ENCODE measurements around the gene SLC66A3. TPM values are rescaled to one million over a fixed set of nuclear protein-coding genes. Genes with fewer than 3 reads are reported as not detected.

Gene SLC66A3
- total and polyA plus RNA-seq, 4 donors: 6.7 to 17.6 (median 9.3) TPM

- Histone ChIP-seq H3K4me3 (ENCODE audit: low read depth in 1 of 3, low read length in 3 of 3) (no peak overlapping the region), H3K9ac (ENCODE audit: low read depth in 1 of 2, low read length in 2 of 2) (no peak overlapping the region), H3K36me3 (ENCODE audit: control insufficient read depth in 4 of 4, insufficient read depth in 3 of 4, low read depth in 1 of 4, low read length in 3 of 4) (no peaks in the 10 kb centered on the region), H3K4me1 (ENCODE audit: control insufficient read depth in 4 of 4, insufficient read depth in 4 of 4, low read length in 3 of 4) (peaks cover 0 to 15% (median 12%) of the 10 kb centered on the region in 4 donors), H3K27ac (ENCODE audit: low read depth in 1 of 2, low read length in 2 of 2) (no peak overlapping the region), H3K9me3 (ENCODE audit: control insufficient read depth in 4 of 4, low read length in 3 of 4) (no peaks in the 10 kb centered on the region), H3K27me3 (ENCODE audit: control insufficient read depth in 4 of 4, insufficient read depth in 4 of 4, low read length in 3 of 4) (no peaks in the 10 kb centered on the region)
- DNase-seq (ENCODE audit: low spot score): no peak
- 94% methylated on average over 13 of the region's 13 CpGs for WGBS
- TF ChIP-seq FOXA2 (IDR thresholded peaks at IDR 0.05): no peak
- TF ChIP-seq FOXA1 (IDR thresholded peaks at IDR 0.05): no peak
- TF ChIP-seq TAF1 (conservative IDR thresholded peaks at IDR 0.05): no peak
- TF ChIP-seq, protein P1, sequence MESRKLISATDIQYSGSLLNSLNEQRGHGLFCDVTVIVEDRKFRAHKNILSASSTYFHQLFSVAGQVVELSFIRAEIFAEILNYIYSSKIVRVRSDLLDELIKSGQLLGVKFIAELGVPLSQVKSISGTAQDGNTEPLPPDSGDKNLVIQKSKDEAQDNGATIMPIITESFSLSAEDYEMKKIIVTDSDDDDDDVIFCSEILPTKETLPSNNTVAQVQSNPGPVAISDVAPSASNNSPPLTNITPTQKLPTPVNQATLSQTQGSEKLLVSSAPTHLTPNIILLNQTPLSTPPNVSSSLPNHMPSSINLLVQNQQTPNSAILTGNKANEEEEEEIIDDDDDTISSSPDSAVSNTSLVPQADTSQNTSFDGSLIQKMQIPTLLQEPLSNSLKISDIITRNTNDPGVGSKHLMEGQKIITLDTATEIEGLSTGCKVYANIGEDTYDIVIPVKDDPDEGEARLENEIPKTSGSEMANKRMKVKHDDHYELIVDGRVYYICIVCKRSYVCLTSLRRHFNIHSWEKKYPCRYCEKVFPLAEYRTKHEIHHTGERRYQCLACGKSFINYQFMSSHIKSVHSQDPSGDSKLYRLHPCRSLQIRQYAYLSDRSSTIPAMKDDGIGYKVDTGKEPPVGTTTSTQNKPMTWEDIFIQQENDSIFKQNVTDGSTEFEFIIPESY (IDR thresholded peaks at IDR 0.05): no peak
- no peak for TF ChIP-seq HNF4A (conservative IDR thresholded peaks at IDR 0.05)
- TF ChIP-seq, protein P2, sequence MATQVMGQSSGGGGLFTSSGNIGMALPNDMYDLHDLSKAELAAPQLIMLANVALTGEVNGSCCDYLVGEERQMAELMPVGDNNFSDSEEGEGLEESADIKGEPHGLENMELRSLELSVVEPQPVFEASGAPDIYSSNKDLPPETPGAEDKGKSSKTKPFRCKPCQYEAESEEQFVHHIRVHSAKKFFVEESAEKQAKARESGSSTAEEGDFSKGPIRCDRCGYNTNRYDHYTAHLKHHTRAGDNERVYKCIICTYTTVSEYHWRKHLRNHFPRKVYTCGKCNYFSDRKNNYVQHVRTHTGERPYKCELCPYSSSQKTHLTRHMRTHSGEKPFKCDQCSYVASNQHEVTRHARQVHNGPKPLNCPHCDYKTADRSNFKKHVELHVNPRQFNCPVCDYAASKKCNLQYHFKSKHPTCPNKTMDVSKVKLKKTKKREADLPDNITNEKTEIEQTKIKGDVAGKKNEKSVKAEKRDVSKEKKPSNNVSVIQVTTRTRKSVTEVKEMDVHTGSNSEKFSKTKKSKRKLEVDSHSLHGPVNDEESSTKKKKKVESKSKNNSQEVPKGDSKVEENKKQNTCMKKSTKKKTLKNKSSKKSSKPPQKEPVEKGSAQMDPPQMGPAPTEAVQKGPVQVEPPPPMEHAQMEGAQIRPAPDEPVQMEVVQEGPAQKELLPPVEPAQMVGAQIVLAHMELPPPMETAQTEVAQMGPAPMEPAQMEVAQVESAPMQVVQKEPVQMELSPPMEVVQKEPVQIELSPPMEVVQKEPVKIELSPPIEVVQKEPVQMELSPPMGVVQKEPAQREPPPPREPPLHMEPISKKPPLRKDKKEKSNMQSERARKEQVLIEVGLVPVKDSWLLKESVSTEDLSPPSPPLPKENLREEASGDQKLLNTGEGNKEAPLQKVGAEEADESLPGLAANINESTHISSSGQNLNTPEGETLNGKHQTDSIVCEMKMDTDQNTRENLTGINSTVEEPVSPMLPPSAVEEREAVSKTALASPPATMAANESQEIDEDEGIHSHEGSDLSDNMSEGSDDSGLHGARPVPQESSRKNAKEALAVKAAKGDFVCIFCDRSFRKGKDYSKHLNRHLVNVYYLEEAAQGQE (IDR thresholded peaks at IDR 0.05): no peak
- TF ChIP-seq, protein P3, sequence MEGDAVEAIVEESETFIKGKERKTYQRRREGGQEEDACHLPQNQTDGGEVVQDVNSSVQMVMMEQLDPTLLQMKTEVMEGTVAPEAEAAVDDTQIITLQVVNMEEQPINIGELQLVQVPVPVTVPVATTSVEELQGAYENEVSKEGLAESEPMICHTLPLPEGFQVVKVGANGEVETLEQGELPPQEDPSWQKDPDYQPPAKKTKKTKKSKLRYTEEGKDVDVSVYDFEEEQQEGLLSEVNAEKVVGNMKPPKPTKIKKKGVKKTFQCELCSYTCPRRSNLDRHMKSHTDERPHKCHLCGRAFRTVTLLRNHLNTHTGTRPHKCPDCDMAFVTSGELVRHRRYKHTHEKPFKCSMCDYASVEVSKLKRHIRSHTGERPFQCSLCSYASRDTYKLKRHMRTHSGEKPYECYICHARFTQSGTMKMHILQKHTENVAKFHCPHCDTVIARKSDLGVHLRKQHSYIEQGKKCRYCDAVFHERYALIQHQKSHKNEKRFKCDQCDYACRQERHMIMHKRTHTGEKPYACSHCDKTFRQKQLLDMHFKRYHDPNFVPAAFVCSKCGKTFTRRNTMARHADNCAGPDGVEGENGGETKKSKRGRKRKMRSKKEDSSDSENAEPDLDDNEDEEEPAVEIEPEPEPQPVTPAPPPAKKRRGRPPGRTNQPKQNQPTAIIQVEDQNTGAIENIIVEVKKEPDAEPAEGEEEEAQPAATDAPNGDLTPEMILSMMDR (IDR thresholded peaks at IDR 0.05; ENCODE audit: low read depth, low read length, missing input control): no peak
- no peak for TF ChIP-seq RXRA (IDR thresholded peaks at IDR 0.05)
- TF ChIP-seq ATF3 (IDR thresholded peaks at IDR 0.05): no peak
- TF ChIP-seq EGR1 (IDR thresholded peaks at IDR 0.05; ENCODE audit: low read depth in 2 of 2): no peak
- TF ChIP-seq HNF4G (IDR thresholded peaks at IDR 0.05): no peak
These were observed 1.3 kb downstream of the SLC66A3 start for GRCh38 chr2:11156396-11157075.

GRCh38 chr2:11157296-11157695 lies 2.0 kb downstream of the SLC66A3 start:
- H3K4me1 ChIP-seq (ENCODE audit: control insufficient read depth in 4 of 4, insufficient read depth in 4 of 4, low read length in 3 of 4): peaks cover 0 to 15% (median 12%) of the 10 kb centered on the region in 4 donors
- no peaks in the 10 kb centered on the region for H3K9me3 ChIP-seq (ENCODE audit: control insufficient read depth in 4 of 4, low read length in 3 of 4)
- TF ChIP-seq, protein P1 (IDR thresholded peaks at IDR 0.05): no peak
- no peak for TF ChIP-seq RAD21 (IDR thresholded peaks at IDR 0.05)
- no peak for TF ChIP-seq YY1 (IDR thresholded peaks at IDR 0.05)
- TF ChIP-seq SP1 (IDR thresholded peaks at IDR 0.05): no peak
- TF ChIP-seq, protein P3 (IDR thresholded peaks at IDR 0.05; ENCODE audit: low read depth, low read length, missing input control): no peak
- no peak for TF ChIP-seq HNF4A (conservative IDR thresholded peaks at IDR 0.05)
- TF ChIP-seq GABPA (IDR thresholded peaks at IDR 0.05 in 1 of 2, conservative IDR thresholded peaks at IDR 0.05 in 1 of 2): no peak
- TF ChIP-seq TAF1 (conservative IDR thresholded peaks at IDR 0.05): no peak
- no peak for TF ChIP-seq ATF3 (IDR thresholded peaks at IDR 0.05)
- no peak for TF ChIP-seq EGR1 (IDR thresholded peaks at IDR 0.05; ENCODE audit: low read depth in 2 of 2)
- TF ChIP-seq HNF4G (IDR thresholded peaks at IDR 0.05): no peak
- no peak for TF ChIP-seq JUND (IDR thresholded peaks at IDR 0.05)
- no peak for TF ChIP-seq MAX (IDR thresholded peaks at IDR 0.05)
- H3K27ac ChIP-seq (ENCODE audit: low read depth in 1 of 2, low read length in 2 of 2): no peak overlapping the region
- no peaks in the 10 kb centered on the region for H3K27me3 ChIP-seq (ENCODE audit: control insufficient read depth in 4 of 4, insufficient read depth in 4 of 4, low read length in 3 of 4)
- H3K4me3 ChIP-seq (ENCODE audit: low read depth in 1 of 3, low read length in 3 of 3): no peak overlapping the region
- H3K9ac ChIP-seq (ENCODE audit: low read depth in 1 of 2, low read length in 2 of 2): no peak overlapping the region
- no peaks in the 10 kb centered on the region for H3K36me3 ChIP-seq (ENCODE audit: control insufficient read depth in 4 of 4, insufficient read depth in 3 of 4, low read depth in 1 of 4, low read length in 3 of 4)
- DNase-seq (ENCODE audit: low spot score): no peak
- WGBS: 93% methylated on average over 6 of the region's 6 CpGs
